ENCODE data around the gene DBH.

- no peak for TF ChIP-seq OSR1 (CRISPR knock-in tag; IDR thresholded peaks at IDR 0.05)
- no peak for TF ChIP-seq ESRRG (CRISPR knock-in tag; IDR thresholded peaks at IDR 0.05)
- no peak for TF ChIP-seq BACH2 (CRISPR knock-in tag; IDR thresholded peaks at IDR 0.05; ENCODE audit: borderline replicate concordance)
- TF ChIP-seq, protein P1, sequence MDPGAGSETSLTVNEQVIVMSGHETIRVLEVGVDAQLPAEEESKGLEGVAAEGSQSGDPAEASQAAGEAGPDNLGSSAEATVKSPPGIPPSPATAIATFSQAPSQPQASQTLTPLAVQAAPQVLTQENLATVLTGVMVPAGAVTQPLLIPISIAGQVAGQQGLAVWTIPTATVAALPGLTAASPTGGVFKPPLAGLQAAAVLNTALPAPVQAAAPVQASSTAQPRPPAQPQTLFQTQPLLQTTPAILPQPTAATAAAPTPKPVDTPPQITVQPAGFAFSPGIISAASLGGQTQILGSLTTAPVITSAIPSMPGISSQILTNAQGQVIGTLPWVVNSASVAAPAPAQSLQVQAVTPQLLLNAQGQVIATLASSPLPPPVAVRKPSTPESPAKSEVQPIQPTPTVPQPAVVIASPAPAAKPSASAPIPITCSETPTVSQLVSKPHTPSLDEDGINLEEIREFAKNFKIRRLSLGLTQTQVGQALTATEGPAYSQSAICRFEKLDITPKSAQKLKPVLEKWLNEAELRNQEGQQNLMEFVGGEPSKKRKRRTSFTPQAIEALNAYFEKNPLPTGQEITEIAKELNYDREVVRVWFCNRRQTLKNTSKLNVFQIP (CRISPR knock-in tag; IDR thresholded peaks at IDR 0.05; ENCODE audit: borderline replicate concordance, low read depth), result no peak
- TF ChIP-seq, protein P2, sequence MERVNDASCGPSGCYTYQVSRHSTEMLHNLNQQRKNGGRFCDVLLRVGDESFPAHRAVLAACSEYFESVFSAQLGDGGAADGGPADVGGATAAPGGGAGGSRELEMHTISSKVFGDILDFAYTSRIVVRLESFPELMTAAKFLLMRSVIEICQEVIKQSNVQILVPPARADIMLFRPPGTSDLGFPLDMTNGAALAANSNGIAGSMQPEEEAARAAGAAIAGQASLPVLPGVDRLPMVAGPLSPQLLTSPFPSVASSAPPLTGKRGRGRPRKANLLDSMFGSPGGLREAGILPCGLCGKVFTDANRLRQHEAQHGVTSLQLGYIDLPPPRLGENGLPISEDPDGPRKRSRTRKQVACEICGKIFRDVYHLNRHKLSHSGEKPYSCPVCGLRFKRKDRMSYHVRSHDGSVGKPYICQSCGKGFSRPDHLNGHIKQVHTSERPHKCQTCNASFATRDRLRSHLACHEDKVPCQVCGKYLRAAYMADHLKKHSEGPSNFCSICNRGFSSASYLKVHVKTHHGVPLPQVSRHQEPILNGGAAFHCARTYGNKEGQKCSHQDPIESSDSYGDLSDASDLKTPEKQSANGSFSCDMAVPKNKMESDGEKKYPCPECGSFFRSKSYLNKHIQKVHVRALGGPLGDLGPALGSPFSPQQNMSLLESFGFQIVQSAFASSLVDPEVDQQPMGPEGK (CRISPR knock-in tag; IDR thresholded peaks at IDR 0.05; ENCODE audit: borderline replicate concordance), result no peak
- TF ChIP-seq TOX (CRISPR knock-in tag; IDR thresholded peaks at IDR 0.05; ENCODE audit: borderline replicate concordance), result no peak
- no peak for TF ChIP-seq ZFP3 (CRISPR knock-in tag; IDR thresholded peaks at IDR 0.05)
These were observed 57.0 kb downstream of the DBH start for GRCh38 chr9:133693116-133693515.

Measured in SK-N-SH treated with all-trans-retinoic acid at 6 μM for 48 hours (cell line).